22Rv1 (cell line): ENCODE data around the gene RCE1.

Source experiments
- ZFX ChIP-seq: fragments of 450-650 bp; IDR thresholded peaks from 2 replicates; pipeline ENCODE4 v1.6.1; 2017; ENCODE audit warnings: antibody characterized with exemption, borderline replicate concordance
- TF ChIP-seq, protein P1 (sequence below): fragments of 450-650 bp; IDR thresholded peaks from 2 replicates; pipeline ENCODE4 v1.5.1; 2017; ENCODE audit warnings: mild to moderate bottlenecking

- TF ChIP-seq, protein P1, sequence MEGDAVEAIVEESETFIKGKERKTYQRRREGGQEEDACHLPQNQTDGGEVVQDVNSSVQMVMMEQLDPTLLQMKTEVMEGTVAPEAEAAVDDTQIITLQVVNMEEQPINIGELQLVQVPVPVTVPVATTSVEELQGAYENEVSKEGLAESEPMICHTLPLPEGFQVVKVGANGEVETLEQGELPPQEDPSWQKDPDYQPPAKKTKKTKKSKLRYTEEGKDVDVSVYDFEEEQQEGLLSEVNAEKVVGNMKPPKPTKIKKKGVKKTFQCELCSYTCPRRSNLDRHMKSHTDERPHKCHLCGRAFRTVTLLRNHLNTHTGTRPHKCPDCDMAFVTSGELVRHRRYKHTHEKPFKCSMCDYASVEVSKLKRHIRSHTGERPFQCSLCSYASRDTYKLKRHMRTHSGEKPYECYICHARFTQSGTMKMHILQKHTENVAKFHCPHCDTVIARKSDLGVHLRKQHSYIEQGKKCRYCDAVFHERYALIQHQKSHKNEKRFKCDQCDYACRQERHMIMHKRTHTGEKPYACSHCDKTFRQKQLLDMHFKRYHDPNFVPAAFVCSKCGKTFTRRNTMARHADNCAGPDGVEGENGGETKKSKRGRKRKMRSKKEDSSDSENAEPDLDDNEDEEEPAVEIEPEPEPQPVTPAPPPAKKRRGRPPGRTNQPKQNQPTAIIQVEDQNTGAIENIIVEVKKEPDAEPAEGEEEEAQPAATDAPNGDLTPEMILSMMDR: no peak
- no peak for TF ChIP-seq ZFX
Measured at GRCh38 chr11:66843776-66844495, 695 bp downstream of the RCE1 start.
